H1 (cell line): ENCODE data around the gene GATB. TPM values are rescaled to one million over a fixed set of nuclear protein-coding genes. Genes with fewer than 3 reads are reported as not detected.

Experiments
- CTCF ChIA-PET: fragments of 300-600 bp; sonication (Branson Sonifier 250); formaldehyde crosslinking; loops from one replicate; lab custom pipeline; 2021; ENCODE audit not compliant: partially characterized antibody; lab: Charles Lee
- POLR2A ChIA-PET: fragments of 300-600 bp; sonication (Branson Sonifier 250); formaldehyde crosslinking; loops from one replicate; lab custom pipeline; 2021; ENCODE audit warnings: inconsistent platforms; ENCODE audit not compliant: partially characterized antibody; lab: Charles Lee
- DNase-seq, 2 experiments: peaks; one replicate each; pipeline versions ENCODE4 v3.0.0 to v3.0.0-alpha.2; 2010 to 2022; ENCODE audit warnings: low spot score in 2 of 2, low read depth in 1 of 2, mixed read lengths in 1 of 2
- FAIRE-seq: peaks from 2 replicates; lab custom pipeline; 2011; peaks lifted over from hg19 to GRCh38; lab: Jason Lieb, UNC
- H2AFZ ChIP-seq: 2 replicates; pipeline ENCODE4 v1.8.1; 2012; ENCODE audit warnings: low read length, inconsistent platforms
- H2AK5ac ChIP-seq: 2 replicates; pipeline ENCODE4 v1.6.1; 2013; ENCODE audit warnings: low read depth, low read length
- H2BK120ac ChIP-seq: replicated peaks from 2 replicates; pipeline ENCODE3; 2013; ENCODE audit warnings: low read depth, low read length, inconsistent platforms
- H2BK12ac ChIP-seq: 2 replicates; pipeline ENCODE4 v1.6.1; 2013; ENCODE audit warnings: low read depth, low read length
- H2BK15ac ChIP-seq: 2 replicates; pipeline ENCODE4 v1.6.1; 2013; ENCODE audit warnings: low read length
- H2BK20ac ChIP-seq: 2 replicates; pipeline ENCODE4 v1.6.1; 2013; ENCODE audit warnings: low read length
- H2BK5ac ChIP-seq: 2 replicates; pipeline ENCODE4 v1.6.1; 2013; ENCODE audit warnings: low read depth, low read length
- H3K14ac ChIP-seq: 2 replicates; pipeline ENCODE4 v1.6.1; 2013; ENCODE audit warnings: inconsistent platforms; ENCODE audit not compliant: insufficient read length
- H3K18ac ChIP-seq: 2 replicates; pipeline ENCODE4 v1.6.1; 2013; ENCODE audit warnings: low read length; ENCODE audit errors: extremely low read depth
- H3K23ac ChIP-seq: 2 replicates; pipeline ENCODE4 v1.6.1; 2013; ENCODE audit warnings: inconsistent platforms; ENCODE audit not compliant: insufficient read length
- H3K23me2 ChIP-seq: 2 replicates; pipeline ENCODE4 v1.6.1; 2013; ENCODE audit warnings: low read depth, low read length
- H3K27ac ChIP-seq: 2 replicates; pipeline ENCODE4 v1.6.1; 2011; ENCODE audit warnings: low read depth, low read length, inconsistent platforms
- H3K27me3 ChIP-seq, 4 experiments: replicated peaks in 1 of 4; 1 replicate in 1 of 4; 2 replicates in 3 of 4; pipeline versions ENCODE4 v1.6.1 to v1.8.1; 2011 to 2013; ENCODE audit warnings: low read length in 3 of 4, mild to moderate bottlenecking in 3 of 4, inconsistent platforms in 2 of 4, mixed read lengths in 2 of 4, moderate library complexity in 1 of 4; ENCODE audit not compliant: control insufficient read depth in 3 of 4, insufficient read depth in 3 of 4; ENCODE audit errors: extremely low read depth in 1 of 4
- H3K36me3 ChIP-seq, 4 experiments: 2 replicates each; pipeline versions ENCODE4 v1.6.1 to v1.8.1; 2011 to 2013; ENCODE audit warnings: mild to moderate bottlenecking in 4 of 4, low read length in 3 of 4, moderate library complexity in 2 of 4, control low read depth in 1 of 4, inconsistent platforms in 1 of 4; ENCODE audit not compliant: insufficient read depth in 4 of 4, control insufficient read depth in 2 of 4
- H3K4ac ChIP-seq: replicated peaks from 2 replicates; pipeline ENCODE3; 2013; ENCODE audit warnings: low read length, low read depth, mixed read lengths, inconsistent platforms; ENCODE audit not compliant: insufficient read length
- H3K4me1 ChIP-seq, 4 experiments: replicated peaks in 1 of 4; 1 replicate in 1 of 4; 2 replicates in 3 of 4; pipeline versions ENCODE4 v1.6.1 to v1.8.1; 2011 to 2013; ENCODE audit warnings: low read length in 3 of 4, inconsistent platforms in 2 of 4, mixed read lengths in 1 of 4; ENCODE audit not compliant: insufficient read depth in 4 of 4, control insufficient read depth in 3 of 4
- H3K4me2 ChIP-seq, 2 experiments: 2 replicates each; pipeline versions ENCODE4 v1.6.1 to v1.8.1; 2011 to 2013; ENCODE audit warnings: low read depth in 2 of 2, low read length in 2 of 2, control low read depth in 1 of 2, inconsistent platforms in 1 of 2, mild to moderate bottlenecking in 1 of 2; ENCODE audit not compliant: insufficient read depth in 1 of 2
- H3K4me3 ChIP-seq, 4 experiments: fragments of 200-600, 300-600 bp in 1 of 4; sonication (generic), shearing (Covaris generic), sonication (Bioruptor Twin) in 1 of 4; 2 replicates each; pipeline versions ENCODE4 v1.5.1 to v1.8.1; 2011 to 2016; ENCODE audit warnings: low read length in 4 of 4, low read depth in 3 of 4, control low read depth in 2 of 4, inconsistent platforms in 2 of 4, mild to moderate bottlenecking in 2 of 4, mixed read lengths in 1 of 4, moderate library complexity in 1 of 4; ENCODE audit not compliant: insufficient read depth in 2 of 4; ENCODE audit errors: extremely low read depth in 1 of 4
- H3K56ac ChIP-seq: replicated peaks from 2 replicates; pipeline ENCODE3; 2013; ENCODE audit warnings: low read depth, mild to moderate bottlenecking, mixed read lengths, low read length, inconsistent platforms; ENCODE audit not compliant: insufficient read length
- H3K79me1 ChIP-seq: 2 replicates; pipeline ENCODE4 v1.6.1; 2013; ENCODE audit warnings: low read depth, low read length, control low read depth
- H3K79me2 ChIP-seq, 2 experiments: 2 replicates each; pipeline versions ENCODE4 v1.6.1 to v1.8.1; 2012 to 2013; ENCODE audit warnings: low read length in 2 of 2, mild to moderate bottlenecking in 2 of 2, inconsistent platforms in 1 of 2; ENCODE audit not compliant: insufficient read depth in 2 of 2, control insufficient read depth in 1 of 2
- H3K9ac ChIP-seq, 4 experiments: replicated peaks in 1 of 4; 1 replicate in 1 of 4; 2 replicates in 3 of 4; pipeline versions ENCODE4 v1.6.1 to v1.8.1; 2011 to 2013; ENCODE audit warnings: low read depth in 3 of 4, low read length in 3 of 4, control low read depth in 2 of 4, mild to moderate bottlenecking in 2 of 4, moderate library complexity in 2 of 4, inconsistent platforms in 1 of 4; ENCODE audit errors: extremely low read depth in 1 of 4
- H3K9me3 ChIP-seq, 2 experiments: 2 replicates each; pipeline versions ENCODE4 v1.6.1 to v1.8.1; 2012 to 2013; ENCODE audit warnings: mild to moderate bottlenecking in 2 of 2, moderate library complexity in 2 of 2, control low read depth in 1 of 2, inconsistent platforms in 1 of 2, low read depth in 1 of 2, low read length in 1 of 2, mixed read lengths in 1 of 2; ENCODE audit not compliant: insufficient read depth in 2 of 2
- H4K20me1 ChIP-seq, 2 experiments: replicated peaks in 1 of 2; 2 replicates each; pipeline versions ENCODE3 to v1.8.1; 2011 to 2013; ENCODE audit warnings: inconsistent platforms in 2 of 2, low read length in 2 of 2, mild to moderate bottlenecking in 1 of 2; ENCODE audit not compliant: insufficient read depth in 2 of 2, control insufficient read depth in 1 of 2
- H4K5ac ChIP-seq: 2 replicates; pipeline ENCODE4 v1.6.1; 2013; ENCODE audit warnings: low read length, low read depth, mixed read lengths, inconsistent platforms; ENCODE audit not compliant: insufficient read length
- H4K8ac ChIP-seq: 2 replicates; pipeline ENCODE4 v1.8.0; 2013; ENCODE audit warnings: mild to moderate bottlenecking, moderate library complexity, low read length, inconsistent platforms; ENCODE audit not compliant: insufficient read depth; ENCODE audit errors: extremely low read depth
- H4K91ac ChIP-seq: replicated peaks from 2 replicates; pipeline ENCODE3; 2013; ENCODE audit warnings: low read length, mixed read lengths, inconsistent platforms; ENCODE audit not compliant: insufficient read length
- BRCA1 ChIP-seq: IDR thresholded peaks from 2 replicates; pipeline ENCODE4 v1.6.1; 2012; ENCODE audit warnings: low read depth, low read length, improper control_type of control experiment
- CHD1 ChIP-seq: IDR thresholded peaks from 2 replicates; pipeline ENCODE4 v1.6.1; 2012; ENCODE audit warnings: low read depth, low read length, improper control_type of control experiment
- CHD2 ChIP-seq: IDR thresholded peaks from 2 replicates; pipeline ENCODE4 v1.6.1; 2012; ENCODE audit warnings: low read length, improper control_type of control experiment
- JUN ChIP-seq: IDR thresholded peaks from 2 replicates; pipeline ENCODE4 v1.6.1; 2011; ENCODE audit warnings: low read depth, mild to moderate bottlenecking, improper control_type of control experiment, low read length
- KDM4A ChIP-seq: IDR thresholded peaks from one replicate; pipeline ENCODE4 v1.7.1; 2012; ENCODE audit warnings: low read depth, mild to moderate bottlenecking, moderate library complexity, low read length, inconsistent platforms; ENCODE audit not compliant: severe bottlenecking
- KDM5A ChIP-seq: fragments of 200-600 bp; IDR thresholded peaks from 2 replicates; pipeline ENCODE4 v1.7.1; 2012; ENCODE audit warnings: mild to moderate bottlenecking, low read length, inconsistent platforms, mixed read lengths
- RBBP5 ChIP-seq: IDR thresholded peaks from 2 replicates; pipeline ENCODE4 v1.7.1; 2012; ENCODE audit warnings: low read depth, mild to moderate bottlenecking, inconsistent platforms, low read length, moderate library complexity, borderline replicate concordance
- RXRA ChIP-seq: IDR thresholded peaks from 2 replicates; pipeline ENCODE4 v1.6.1; 2011; ENCODE audit warnings: low read depth, mild to moderate bottlenecking, low read length, moderate library complexity; ENCODE audit not compliant: insufficient read depth
- SP1 ChIP-seq: IDR thresholded peaks from 2 replicates; pipeline ENCODE4 v1.6.1; 2011; ENCODE audit warnings: low read depth, low read length
- TAF1 ChIP-seq: IDR thresholded peaks from 2 replicates; pipeline ENCODE4 v1.6.1; 2011; ENCODE audit warnings: mild to moderate bottlenecking, low read depth, low read length
- TAF7 ChIP-seq: optimal IDR thresholded peaks from 2 replicates; pipeline ENCODE3; 2011; ENCODE audit warnings: low read depth, mild to moderate bottlenecking, inconsistent platforms, low read length, moderate library complexity, borderline replicate concordance
- WGBS, 2 experiments: shearing (Covaris generic) in 1 of 2; methylation state at CpG; one replicate each; pipeline versions ENCODE4 v1.1.6 to v1.1.7; 2013 to 2015; ENCODE audit warnings: low lambda C conversion rate in 2 of 2, mixed read lengths in 2 of 2, inconsistent platforms in 1 of 2, low coverage in 1 of 2, missing lambda C conversion rate in 1 of 2; ENCODE audit not compliant: insufficient replicate concordance in 2 of 2, insufficient coverage in 1 of 2, insufficient read length in 1 of 2; ENCODE audit errors: extremely low coverage in 1 of 2, missing lambda C conversion rate in 1 of 2; 5-methylcytosine and 5-hydroxymethylcytosine counted together
- polyA plus RNA-seq, 7 experiments: library from polyadenylated mRNA; depleted of rRNA in 3 of 7; stranded (reverse) in 5 of 7; unstranded in 2 of 7; fragments of >200 nt in 5 of 7; fragments of 200-250 nt in 2 of 7; gene quantifications; 1 replicate in 5 of 7; 2 replicates in 1 of 7; 4 replicates in 1 of 7; pipeline versions ENCODE4 v1.2.1 to v1.2.3, GENCODE V29; 2011 to 2013; ENCODE audit warnings: missing spikeins in 2 of 7, mixed read lengths in 2 of 7
- total RNA-seq: library from RNA; stranded (reverse); fragmentation: NEBNext Ultra II Directional; extraction: Animal tissue kit (Norgen Biotek cat#: 25700); gene quantifications from 2 replicates; pipeline ENCODE4 v1.2.1, GENCODE V29; 2021
- TF ChIP-seq, protein P1 (sequence below), 3 experiments: IDR thresholded peaks; 1 replicate in 2 of 3; 2 replicates in 1 of 3; pipeline versions ENCODE4 v1.5.1 to v1.6.1; 2011; ENCODE audit warnings: low read length in 3 of 3, mild to moderate bottlenecking in 3 of 3, inconsistent platforms in 2 of 3, low read depth in 1 of 3, moderate library complexity in 1 of 3; ENCODE audit not compliant: insufficient read depth in 1 of 3; ENCODE audit errors: control extremely low read depth in 1 of 3

GATB gene
- total and polyA plus RNA-seq, 2 of the 8 experiments (the other 6 are each of a cell fraction or from before 2014, with no cell fraction given) = 15.3 to 18.0 TPM

DNA sequence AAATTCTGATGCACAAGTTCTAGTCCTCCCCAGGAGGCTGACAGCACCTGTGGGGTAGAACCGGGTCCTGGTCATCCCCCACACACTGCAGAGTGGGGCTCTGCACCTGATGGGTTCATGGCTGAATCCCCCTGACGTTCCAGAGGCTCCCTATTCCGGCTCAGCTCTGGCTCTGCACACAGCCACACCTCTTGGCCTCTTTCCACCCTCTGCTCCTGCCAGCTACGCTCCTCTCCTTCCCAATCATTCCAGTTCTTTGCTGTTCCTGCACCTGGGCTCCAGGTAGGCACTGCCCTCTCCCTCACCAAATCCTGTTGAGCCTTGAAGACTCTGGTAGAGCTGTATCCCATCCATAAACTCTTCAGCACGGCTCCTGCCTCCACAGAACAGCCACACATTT, 75.5 kb downstream of the GATB start:
- WGBS, 2 experiments = 84% methylated on average over 5 of the region's 5 CpGs; no CpG with 5 or more reads in 1 of the 2 experiments
- Histone ChIP-seq H2BK12ac (no peak overlapping the region), H3K27ac (no peak overlapping the region), H3K9ac (no peak overlapping the region), H2AK5ac (no peak overlapping the region), H4K20me1 (no peaks in the 10 kb centered on the region), H4K91ac (no peak overlapping the region), H4K5ac (no peak overlapping the region), H3K23me2 (no peaks in the 10 kb centered on the region), H2AFZ (no peak overlapping the region), H3K23ac (no peak overlapping the region), H2BK20ac (no peak overlapping the region), H3K4me2 (no peak overlapping the region), H3K79me1 (no peaks in the 10 kb centered on the region), H3K79me2 (no peaks in the 10 kb centered on the region), H3K36me3 (no peaks in the 10 kb centered on the region; a peak in 1 of 8 replicates), H3K56ac (no peak overlapping the region), H2BK5ac (no peak overlapping the region), H3K14ac (no peak overlapping the region), H3K18ac (no peak overlapping the region), H2BK120ac (no peak overlapping the region), H3K9me3 (no peaks in the 10 kb centered on the region), H3K4me3 (no peak overlapping the region), H3K4me1 (peaks cover 0 to 5% (median 2%) of the 10 kb centered on the region in 4 experiments; a peak in 4 of 7 replicates), H3K27me3 (no peaks in the 10 kb centered on the region), H3K4ac (no peak overlapping the region), H2BK15ac (no peak overlapping the region), H4K8ac (peak overlapping the region; percentile 57; the same call in 1 of the 2 replicates)
- ChIA-PET CTCF (interaction anchor here (1.3 to 1.4 kb wide), 2 partner anchors 17 to 41 kb away, joined by 3 read pairs; no protein-coding TSS in a partner anchor), POLR2A (interaction anchor here (1.0 kb wide), 1 partner anchor 572 kb away, joined by 3 read pairs; no protein-coding TSS in a partner anchor)
- FAIRE-seq (no peak), DNase-seq (no peak)
- no peak for TF ChIP-seq RXRA
- no peak for TF ChIP-seq SP1
- TF ChIP-seq, protein P1, sequence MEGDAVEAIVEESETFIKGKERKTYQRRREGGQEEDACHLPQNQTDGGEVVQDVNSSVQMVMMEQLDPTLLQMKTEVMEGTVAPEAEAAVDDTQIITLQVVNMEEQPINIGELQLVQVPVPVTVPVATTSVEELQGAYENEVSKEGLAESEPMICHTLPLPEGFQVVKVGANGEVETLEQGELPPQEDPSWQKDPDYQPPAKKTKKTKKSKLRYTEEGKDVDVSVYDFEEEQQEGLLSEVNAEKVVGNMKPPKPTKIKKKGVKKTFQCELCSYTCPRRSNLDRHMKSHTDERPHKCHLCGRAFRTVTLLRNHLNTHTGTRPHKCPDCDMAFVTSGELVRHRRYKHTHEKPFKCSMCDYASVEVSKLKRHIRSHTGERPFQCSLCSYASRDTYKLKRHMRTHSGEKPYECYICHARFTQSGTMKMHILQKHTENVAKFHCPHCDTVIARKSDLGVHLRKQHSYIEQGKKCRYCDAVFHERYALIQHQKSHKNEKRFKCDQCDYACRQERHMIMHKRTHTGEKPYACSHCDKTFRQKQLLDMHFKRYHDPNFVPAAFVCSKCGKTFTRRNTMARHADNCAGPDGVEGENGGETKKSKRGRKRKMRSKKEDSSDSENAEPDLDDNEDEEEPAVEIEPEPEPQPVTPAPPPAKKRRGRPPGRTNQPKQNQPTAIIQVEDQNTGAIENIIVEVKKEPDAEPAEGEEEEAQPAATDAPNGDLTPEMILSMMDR (IDR thresholded peaks at IDR 0.05; ENCODE audit: control extremely low read depth in 1 of 3, insufficient read depth in 1 of 3, low read depth in 1 of 3, low read length in 3 of 3) = no peak
- no peak for TF ChIP-seq TAF1
- no peak for TF ChIP-seq CHD1
- no peak for TF ChIP-seq BRCA1
- TF ChIP-seq JUN = no peak
- TF ChIP-seq RBBP5 = no peak
- TF ChIP-seq TAF7 = no peak
- no peak for TF ChIP-seq CHD2
- no peak for TF ChIP-seq KDM4A
- no peak for TF ChIP-seq KDM5A
